Right lung (tissue), 10 donors: ENCODE data around the gene TP53INP2. TPM values are rescaled to one million over a fixed set of nuclear protein-coding genes. Genes with fewer than 3 reads are reported as not detected.
"Not testable (repeated sequence)": the region's sequence is repeated elsewhere in the genome, so short reads cannot be mapped to it uniquely, and the experiment has no call there.

Experiments
- DNase-seq, 2 donors: peaks; one replicate each; pipeline ENCODE4 v3.0.0-alpha.2; 2013
- long read RNA-seq, 8 donors: transcript quantifications; one replicate each; lab custom pipeline, GENCODE V29; 2026
- polyA plus RNA-seq, 5 donors: library from polyadenylated mRNA; unstranded; fragments of 120-200 nt; gene quantifications; one replicate each; pipeline versions ENCODE4 v1.2.1 to v1.2.3, GENCODE V29; 2013; ENCODE audit warnings: inconsistent platforms in 1 of 5, low replicate concordance in 1 of 5; ENCODE audit not compliant: insufficient read length in 5 of 5, insufficient read depth in 1 of 5

Gene TP53INP2, protein sequence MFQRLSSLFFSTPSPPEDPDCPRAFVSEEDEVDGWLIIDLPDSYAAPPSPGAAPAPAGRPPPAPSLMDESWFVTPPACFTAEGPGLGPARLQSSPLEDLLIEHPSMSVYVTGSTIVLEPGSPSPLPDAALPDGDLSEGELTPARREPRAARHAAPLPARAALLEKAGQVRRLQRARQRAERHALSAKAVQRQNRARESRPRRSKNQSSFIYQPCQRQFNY
- 1 to 10 TPM; 5.6 to 7.7 (median 5.6) TPM for polyA plus RNA-seq
- long read RNA-seq, donor 1, full-length matches to known transcripts = 1 of 1 reads
- long read RNA-seq, donor 1, partial matches to known transcripts = 0 of 1 reads
- long read RNA-seq, donor 1, other reads (novel, unspliced or antisense) = 0 of 1 reads
- long read RNA-seq, donor 2 = 0 reads
- long read RNA-seq, donor 3 = 0 reads
- long read RNA-seq, donor 4, partial matches to known transcripts = 22 of 22 reads
- long read RNA-seq, donor 4, other reads (novel, unspliced or antisense) = 0 of 22 reads
- long read RNA-seq, donor 5 = 0 reads
- long read RNA-seq, donor 6, full-length matches to known transcripts = 1 of 1 reads
- long read RNA-seq, donor 6, partial matches to known transcripts = 0 of 1 reads
- long read RNA-seq, donor 6, other reads (novel, unspliced or antisense) = 0 of 1 reads
- long read RNA-seq, donor 7, full-length matches to known transcripts = 1 of 1 reads
- long read RNA-seq, donor 7, partial matches to known transcripts = 0 of 1 reads
- long read RNA-seq, donor 7, other reads (novel, unspliced or antisense) = 0 of 1 reads
- long read RNA-seq, donor 8 = 0 reads

DNA sequence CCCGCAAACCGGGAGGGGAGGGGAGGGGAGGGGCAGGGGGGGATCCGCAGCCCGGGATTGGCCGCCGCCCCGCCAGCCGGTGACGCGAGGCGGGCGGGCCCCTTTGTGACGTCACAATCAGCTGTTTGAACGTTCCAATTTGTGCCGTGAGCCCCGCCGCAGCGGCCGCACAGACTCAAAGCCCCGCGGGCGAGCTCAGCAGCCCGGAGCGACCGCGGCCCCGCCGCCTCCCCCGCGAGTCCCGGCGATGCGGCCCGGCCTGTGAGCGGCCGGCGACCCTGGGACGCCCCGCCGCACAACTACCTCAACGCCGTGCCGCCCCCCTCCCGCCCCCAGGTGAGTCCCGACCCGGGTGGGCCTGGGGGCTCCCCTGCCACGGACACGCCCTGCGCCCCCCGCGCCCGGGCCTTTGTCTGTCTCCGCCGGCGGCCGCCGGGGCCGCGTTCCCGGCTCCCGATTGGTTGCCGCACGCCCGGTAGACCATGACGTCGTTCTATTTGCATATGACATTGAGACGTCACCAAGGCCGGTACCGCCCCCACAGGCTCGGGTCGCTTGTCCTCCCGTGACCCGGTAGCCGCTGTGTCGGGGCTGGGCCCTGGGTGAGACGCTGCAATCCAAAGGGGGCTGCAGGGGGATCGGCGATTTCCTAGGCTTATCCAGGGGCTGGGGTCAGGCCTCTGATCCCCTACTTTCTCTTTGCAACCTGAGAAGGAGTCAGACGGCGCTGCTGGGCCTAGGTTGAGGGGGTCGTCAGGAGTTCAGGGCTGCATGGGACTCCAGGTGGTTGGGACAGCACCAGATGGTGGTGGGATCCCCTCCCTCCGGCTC is at the start of gene TP53INP2:
TP53INP2 (plus strand) TSS at position 168 of the 831 bp plus-strand sequence. CDS start 4,396 bp downstream, outside the sequence.
- DNase-seq = peak; percentile 85

- not testable (repeated sequence) for DNase-seq
These were observed 45.5 kb upstream of the TP53INP2 start for GRCh38 chr20:34658654-34659053.

GRCh38 chr20:34661811-34662210 is 42.3 kb upstream of the TP53INP2 start:
- not testable (repeated sequence) for DNase-seq

DNA sequence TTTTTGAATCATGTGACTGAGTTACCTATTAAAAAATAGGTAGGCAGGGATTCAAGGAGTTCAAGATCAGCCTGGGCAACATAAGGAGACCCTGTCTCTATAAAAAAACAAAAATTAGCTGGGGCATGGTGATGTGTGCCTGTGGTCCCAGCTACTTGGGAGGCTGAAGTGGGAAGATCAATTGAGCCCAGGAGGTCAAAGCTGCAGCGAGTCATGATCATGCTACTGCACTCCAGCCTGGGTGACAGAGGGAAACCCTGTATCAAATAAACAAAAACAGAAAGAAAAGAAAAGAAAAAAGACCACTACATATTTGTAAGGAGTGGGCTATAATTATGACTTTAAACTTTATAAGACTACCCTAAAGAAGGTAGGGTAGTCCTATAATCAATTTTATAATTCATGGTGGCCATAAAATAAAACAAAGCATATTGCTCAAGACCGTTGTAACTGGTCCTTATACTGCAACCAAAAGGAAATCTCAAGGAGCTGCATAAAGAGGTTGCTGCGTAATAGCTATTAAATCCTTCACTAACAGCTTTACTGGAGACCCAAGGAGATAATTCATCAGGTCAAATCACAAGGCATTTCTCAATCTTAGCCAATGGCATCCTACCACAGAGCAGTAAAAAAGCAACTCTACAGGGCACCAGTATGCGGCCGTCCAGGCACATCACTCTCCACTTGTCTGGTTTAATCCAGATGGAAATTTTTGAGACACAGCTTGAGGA is 40.8 kb upstream of the TP53INP2 start:
- no peak for DNase-seq

DNA sequence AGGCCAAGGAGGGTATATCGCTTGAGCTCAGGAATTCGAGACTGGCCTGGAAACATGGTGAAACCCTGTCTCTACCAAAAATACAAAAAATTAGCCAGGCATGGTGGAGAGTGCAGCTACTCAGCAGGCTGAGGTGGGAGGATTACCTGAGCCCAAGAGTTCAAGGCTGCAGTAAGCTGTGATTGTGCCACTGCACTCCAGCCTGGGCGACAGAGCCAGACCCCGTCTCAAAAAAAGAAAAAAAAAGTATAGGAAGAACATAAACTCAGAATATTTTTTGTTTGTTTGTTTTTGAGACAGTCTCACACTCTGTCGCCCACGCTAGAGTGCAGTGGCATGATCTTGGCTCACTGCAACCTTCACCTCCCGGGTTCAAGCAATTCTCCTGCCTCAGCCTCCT is 39.4 kb upstream of the TP53INP2 start:
- DNase-seq = not testable (repeated sequence)

DNA sequence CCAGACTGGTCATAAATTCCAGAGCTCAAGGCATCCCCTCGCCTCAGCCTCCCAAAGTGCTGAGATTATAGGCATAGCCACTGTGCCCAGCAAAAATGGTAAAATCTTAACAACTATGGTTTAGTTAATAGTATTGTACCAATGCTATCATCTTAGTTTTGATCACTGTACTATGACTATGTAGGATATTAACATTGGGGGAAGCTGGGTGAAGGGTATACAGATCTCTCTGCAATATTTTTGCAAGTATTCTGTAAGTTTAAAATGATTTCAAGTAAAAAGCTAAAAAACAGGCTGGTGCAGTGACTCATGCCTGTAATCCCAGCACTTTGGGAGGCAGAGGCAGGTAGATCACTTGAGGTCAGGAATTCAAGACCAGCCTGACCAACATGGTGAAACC is 35.0 kb upstream of the TP53INP2 start:
- DNase-seq = no peak

- no peak for DNase-seq
These were observed 30.7 kb upstream of the TP53INP2 start for GRCh38 chr20:34673412-34673811.

DNA sequence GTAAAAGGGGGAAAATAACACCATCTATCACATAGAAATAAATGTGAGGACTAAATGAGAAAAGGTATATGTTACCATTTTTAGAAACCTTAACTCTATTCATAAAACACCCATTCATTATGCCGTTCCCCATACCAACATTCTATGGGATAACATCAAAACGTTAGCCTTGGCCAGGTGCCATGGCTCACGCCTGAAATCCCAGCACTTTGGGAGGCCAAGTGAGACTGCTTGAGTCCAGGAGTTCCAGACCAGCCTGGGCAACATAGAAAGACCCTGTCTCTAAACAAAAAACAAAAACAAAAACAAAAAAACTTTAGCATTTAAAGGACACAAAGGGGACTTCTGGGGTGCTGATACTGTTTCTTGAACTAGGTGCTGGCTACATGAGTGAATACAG is 28.6 kb upstream of the TP53INP2 start:
- no peak for DNase-seq

- no peak for DNase-seq
These were observed 28.0 kb upstream of the TP53INP2 start for GRCh38 chr20:34675993-34676641.

DNA sequence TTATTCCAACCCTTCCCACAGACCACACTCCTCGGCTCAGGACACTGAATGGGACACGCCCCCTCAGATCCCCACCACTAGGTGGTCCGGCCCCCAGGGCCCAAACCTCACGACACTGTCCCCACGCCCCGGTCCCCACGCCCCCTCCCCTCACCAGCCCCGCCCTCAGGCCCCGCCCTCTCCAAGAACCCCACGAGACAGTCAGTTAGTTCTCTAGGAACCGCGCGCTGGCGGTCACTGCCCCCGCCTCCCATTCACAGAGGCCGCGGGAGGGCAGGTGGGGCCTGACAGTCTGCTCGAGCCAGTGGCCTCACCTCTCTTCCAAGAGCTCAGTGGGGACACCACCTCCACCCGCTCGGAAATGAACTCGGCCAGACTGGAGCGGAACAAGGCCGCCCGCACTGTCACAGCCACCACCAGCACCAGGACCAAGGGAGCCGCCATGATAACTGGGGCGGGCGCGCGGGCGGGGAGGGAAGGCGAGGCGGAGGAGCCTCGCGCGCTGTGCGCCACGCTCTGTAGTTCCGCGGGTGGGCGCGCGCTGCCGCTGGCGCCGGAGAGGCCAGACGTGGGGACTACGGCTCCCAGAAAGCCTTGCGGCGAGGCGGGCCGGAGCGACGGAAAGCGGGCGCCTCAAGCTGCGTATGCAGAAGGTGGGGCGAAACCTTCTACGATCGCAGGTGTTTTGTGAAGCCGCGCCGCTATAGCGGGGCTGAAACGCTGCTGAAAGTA is 27.3 kb upstream of the TP53INP2 start, which contains the start of gene PIGU:
PIGU (minus strand) TSS at position 451 of the 732 bp plus-strand sequence; CDS start at position 444, 7 bp downstream.
- DNase-seq = peak; percentile 93 to 95

GRCh38 chr20:34680586-34681175 is 23.5 kb upstream of the TP53INP2 start:
- no peak for DNase-seq

GRCh38 chr20:34683667-34684066 is 20.5 kb upstream of the TP53INP2 start:
- DNase-seq = no peak

DNA sequence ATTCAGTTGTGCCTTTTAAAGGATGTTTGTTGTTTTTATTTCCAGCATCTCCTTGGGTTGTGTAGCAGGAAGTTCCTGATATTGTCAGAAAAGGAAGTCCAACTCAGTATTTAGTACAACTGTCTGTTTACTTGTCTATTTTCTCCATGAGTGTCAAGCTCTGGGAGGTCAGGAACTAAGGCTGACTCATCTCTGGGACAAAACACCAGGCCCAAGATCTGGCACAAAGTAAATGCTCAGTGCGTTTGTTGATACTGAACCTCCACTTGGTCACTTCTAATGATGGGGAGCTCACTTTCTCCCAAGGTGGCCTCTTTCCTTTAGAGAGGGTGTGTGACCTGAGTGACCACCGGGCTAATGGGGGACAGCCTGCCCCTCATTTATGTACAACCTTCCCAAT is 14.7 kb upstream of the TP53INP2 start:
- DNase-seq = no peak

DNA sequence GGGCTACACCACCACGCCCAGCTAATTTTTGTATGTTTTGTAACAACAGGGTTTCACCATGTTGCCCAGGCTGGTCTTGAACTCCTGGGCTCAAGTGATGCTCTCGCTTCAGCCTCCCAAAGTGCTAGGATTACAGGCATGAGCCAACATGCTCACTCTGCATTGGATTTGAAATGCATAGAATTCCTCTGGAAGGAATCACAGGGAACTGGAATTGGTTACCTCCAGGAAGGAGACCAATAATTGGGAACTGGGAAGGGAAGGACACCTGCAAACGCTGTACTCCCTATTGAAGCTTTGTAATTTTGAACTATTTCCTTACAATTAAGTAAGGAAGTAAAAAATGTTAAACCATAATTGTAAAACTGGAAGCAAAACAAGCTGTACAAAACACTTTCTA is 12.3 kb upstream of the TP53INP2 start:
- DNase-seq = no peak

- no peak for DNase-seq
These were observed 10.7 kb upstream of the TP53INP2 start for GRCh38 chr20:34693414-34693813.

DNA sequence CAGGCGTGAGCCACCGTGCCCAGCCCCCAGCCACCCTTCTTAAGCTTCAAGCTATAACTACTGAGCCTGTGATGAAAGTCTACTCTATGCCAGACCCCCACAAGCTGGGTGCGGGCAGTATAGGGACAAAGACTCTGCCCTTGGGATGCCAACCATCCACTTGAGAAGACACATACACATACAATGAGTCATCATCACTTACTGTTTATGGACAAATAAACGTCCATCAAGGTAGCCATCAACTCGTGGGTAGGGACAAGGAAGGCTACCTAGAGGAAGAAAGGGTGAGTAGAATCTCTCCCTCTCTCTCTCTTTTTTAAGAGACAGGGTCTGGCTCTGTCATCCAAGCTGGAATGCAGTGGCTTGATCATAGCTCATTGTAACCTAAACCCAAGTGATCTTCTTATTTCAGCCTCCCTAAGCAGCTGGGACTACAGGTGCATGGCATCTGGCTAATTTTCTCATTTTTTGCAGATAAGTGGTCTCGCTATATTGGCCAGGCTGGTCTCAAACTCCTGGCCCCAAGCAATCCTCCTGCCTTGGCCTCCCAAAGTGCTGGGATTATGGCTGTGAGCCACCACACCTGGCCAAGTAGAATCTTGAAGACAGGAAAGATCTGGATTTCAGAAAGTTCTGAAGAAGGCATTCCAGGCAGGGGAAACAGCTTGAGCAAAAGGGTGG is 2.6 kb upstream of the TP53INP2 start:
- DNase-seq = no peak

GRCh38 chr20:34703061-34703423 is 1.1 kb upstream of the TP53INP2 start:
- no peak for DNase-seq

GRCh38 chr20:34703424-34704176 is 544 bp upstream of the TP53INP2 start:
- DNase-seq = peak; percentile 29 to 30
